Measurements from ENCODE around the gene GCNT1. TPM values are rescaled to one million over a fixed set of nuclear protein-coding genes. Genes with fewer than 3 reads are reported as not detected.

The GCNT1 gene
- total and polyA plus RNA-seq, 2 of the 4 experiments (the other 2 are of a cell fraction), result 12.5 to 46.6 TPM

- no peak for TF ChIP-seq NFE2L2 (IDR thresholded peaks at IDR 0.05; ENCODE audit: low read depth, low read length)
- TF ChIP-seq POLR2A (IDR thresholded peaks at IDR 0.05; ENCODE audit: low read depth, low read length), result no peak
- no peak for TF ChIP-seq CEBPB (IDR thresholded peaks at IDR 0.05; ENCODE audit: low read depth, low read length)
- TF ChIP-seq FOS (IDR thresholded peaks at IDR 0.05; ENCODE audit: low read depth, low read length), result no peak
- no peak for TF ChIP-seq MAZ (IDR thresholded peaks at IDR 0.05; ENCODE audit: borderline replicate concordance, low read depth, low read length)
- Histone ChIP-seq H2BK15ac (ENCODE audit: low read depth, low read length) (no peak overlapping the region), H3K4me1 (ENCODE audit: control insufficient read depth, insufficient read depth, low read length) (no peaks in the 10 kb centered on the region), H3K4me3 (ENCODE audit: insufficient read depth, low read depth, low read length) (no peak overlapping the region), H3K9me1 (ENCODE audit: insufficient read depth, low read length) (no peaks in the 10 kb centered on the region; the same call in 1 of the 2 replicates), H3K14ac (replicated peaks; ENCODE audit: low read depth, low read length) (no peak overlapping the region), H3K9me3 (ENCODE audit: control insufficient read depth, insufficient read depth, low read length) (no peaks in the 10 kb centered on the region; the same call in 1 of the 2 replicates), H4K91ac (ENCODE audit: insufficient read depth, low read depth, low read length) (no peak overlapping the region), H2BK20ac (ENCODE audit: low read depth, low read length) (no peak overlapping the region), H3K18ac (ENCODE audit: low read depth, low read length) (no peak overlapping the region), H3K27ac (ENCODE audit: insufficient read depth, low read length) (no peak overlapping the region), H2AFZ (replicated peaks; ENCODE audit: low read length, poor library complexity) (no peak overlapping the region), H3K9ac (ENCODE audit: low read depth, low read length) (no peak overlapping the region), H3K36me3 (ENCODE audit: control insufficient read depth, insufficient read depth, low read length) (no peaks in the 10 kb centered on the region), H3K4me2 (ENCODE audit: low read depth, low read length) (no peak overlapping the region), H2BK120ac (ENCODE audit: low read depth, low read length) (no peak overlapping the region), H3K56ac (ENCODE audit: extremely low read depth, insufficient read depth, low read length) (no peak overlapping the region), H3K27me3 (ENCODE audit: control insufficient read depth, insufficient read depth, low read length) (no peaks in the 10 kb centered on the region), H3K79me1 (ENCODE audit: low read depth in 1 of 2, low read length in 2 of 2) (no peaks in the 10 kb centered on the region), H3K23ac (ENCODE audit: low read depth, low read length) (no peak overlapping the region), H2AK9ac (replicated peaks; ENCODE audit: low read depth, low read length, poor library complexity) (no peak overlapping the region), H2AK5ac (ENCODE audit: low read depth, low read length) (no peak overlapping the region), H4K20me1 (ENCODE audit: insufficient read depth, low read length) (no peaks in the 10 kb centered on the region), H3K4ac (ENCODE audit: low read depth, low read length) (no peak overlapping the region), H2BK5ac (ENCODE audit: low read depth, low read length, poor library complexity, severe bottlenecking) (no peak overlapping the region), H4K5ac (ENCODE audit: low read depth, low read length) (no peak overlapping the region), H4K8ac (ENCODE audit: low read depth in 2 of 2, low read length in 2 of 2) (no peak overlapping the region)
- in situ Hi-C loops (cut with MboI; ENCODE audit: low sequenced_read_pairs) (no loop called here), intact Hi-C loops (cut with micrococcal nuclease) (no loop called here), dilution Hi-C loops (cut with HindIII; ENCODE audit: low sequenced_read_pairs, unreplicated experiment) (no loop called here)
- DNase-seq, result peak; percentile 69
- BruUV-seq (replicated peaks), result no TSS peak
- ChIA-PET POLR2A (ENCODE audit: unreplicated experiment) (no interaction called here), CTCF (no interaction called here)
- 80% methylated on average over 1 of the region's 4 CpGs; no CpG with 5 or more reads in 1 of the 2 experiments for WGBS, 2 experiments (ENCODE audit: extremely low coverage in 2 of 2, insufficient read length in 1 of 2)
- no peak for ATAC-seq (ENCODE audit: low read depth)
Observed at GRCh38 chr9:76414661-76415060, 44.3 kb upstream of the GCNT1 start.
